Measurements from ENCODE around the gene TRPM2. TPM values are rescaled to one million over a fixed set of nuclear protein-coding genes. Genes with fewer than 3 reads are reported as not detected.

The TRPM2 gene
- total RNA-seq, 1 experiment from 2014 or later = 28.1 TPM

GRCh38 chr21:44478124-44478800 lies 124.8 kb downstream of the TRPM2 start:
- no peak for DNase-seq (ENCODE audit: low read depth, low spot score)

More at GRCh38 chr21:44478124-44478800, 124.8 kb downstream of the TRPM2 start:
- TF ChIP-seq ZBTB33 (IDR thresholded peaks at IDR 0.05; ENCODE audit: extremely low read depth, insufficient replicate concordance, low read length) (no peak), MAX (IDR thresholded peaks at IDR 0.05) (no peak), ZFX (IDR thresholded peaks at IDR 0.05) (no peak), SRF (IDR thresholded peaks at IDR 0.05; ENCODE audit: low read depth) (no peak), JUND (IDR thresholded peaks at IDR 0.05) (no peak), RAD21 (IDR thresholded peaks at IDR 0.05; ENCODE audit: low read depth) (no peak), EGR1 (IDR thresholded peaks at IDR 0.05; ENCODE audit: low read depth) (no peak), CEBPB (IDR thresholded peaks at IDR 0.05; ENCODE audit: low read depth) (no peak), ATF3 (IDR thresholded peaks at IDR 0.05) (no peak), SIN3A (IDR thresholded peaks at IDR 0.05; ENCODE audit: low read depth) (no peak), REST (IDR thresholded peaks at IDR 0.05; ENCODE audit: low read depth) (no peak), YY1 (IDR thresholded peaks at IDR 0.05; ENCODE audit: extremely low read depth, insufficient replicate concordance, low read depth, low read length) (no peak), TCF7L2 (IDR thresholded peaks at IDR 0.05; ENCODE audit: borderline replicate concordance, extremely low read depth, insufficient read depth, insufficient read length) (no peak), CTCF (IDR thresholded peaks at IDR 0.05 in 2 of 3, conservative IDR thresholded peaks at IDR 0.05 in 1 of 3; ENCODE audit: borderline replicate concordance in 1 of 3, insufficient read depth in 1 of 3, low read depth in 2 of 3, low read length in 2 of 3) (no peak), ELF1 (IDR thresholded peaks at IDR 0.05; ENCODE audit: borderline replicate concordance, low read depth) (no peak), FOSL1 (IDR thresholded peaks at IDR 0.05; ENCODE audit: low read depth) (no peak)
- no peaks in the 10 kb centered on the region for H3K79me2 ChIP-seq (ENCODE audit: insufficient read depth, low read length)
- no peak overlapping the region for H3K4me3 ChIP-seq (replicated peaks in 1 of 2; ENCODE audit: low read depth in 1 of 2, low read length in 2 of 2)
- RAD21 ChIA-PET (ENCODE audit: low non-redundant PET in 1 of 2, low total read pairs in 2 of 2, uncharacterized antibody in 2 of 2, unreplicated experiment in 2 of 2) = no interaction called here
- no peaks in the 10 kb centered on the region for H3K27me3 ChIP-seq (ENCODE audit: insufficient read depth, low read length)
- H3K36me3 ChIP-seq (ENCODE audit: control insufficient read depth in 1 of 2, insufficient read depth in 2 of 2, low read length in 2 of 2) = no peaks in the 10 kb centered on the region
- H3K9ac ChIP-seq (ENCODE audit: low read length) = no peak overlapping the region
- ATAC-seq = no peak
- CTCF ChIA-PET = no interaction called here
- no peaks in the 10 kb centered on the region for H3K9me2 ChIP-seq (ENCODE audit: insufficient read depth)
- intact Hi-C loops (cut with micrococcal nuclease) = no loop called here
- no peaks in the 10 kb centered on the region for H3K9me3 ChIP-seq (ENCODE audit: control insufficient read depth in 1 of 2, insufficient read depth in 1 of 2, low read depth in 1 of 2, low read length in 2 of 2)
- no TSS peak for BruUV-seq (replicated peaks)
- POLR2A ChIA-PET = no interaction called here
- no peaks in the 10 kb centered on the region for H3K4me1 ChIP-seq (ENCODE audit: control insufficient read depth in 1 of 2, insufficient read depth in 2 of 2, low read length in 2 of 2)
- no peak overlapping the region for H2AFZ ChIP-seq (ENCODE audit: low read depth, low read length, poor library complexity, severe bottlenecking)
- H4K20me1 ChIP-seq (ENCODE audit: insufficient read depth) = no peaks in the 10 kb centered on the region
- no peak overlapping the region for H3K27ac ChIP-seq (ENCODE audit: low read depth, low read length)
- H3K4me2 ChIP-seq (ENCODE audit: low read length) = no peak overlapping the region
